ENCODE measurements around the gene TUT4. TPM values are rescaled to one million over a fixed set of nuclear protein-coding genes. Genes with fewer than 3 reads are reported as not detected.
A peak's percentile ranks its signal among the peaks of the same experiment; 100 is the strongest.

TUT4 gene
- total RNA-seq, 4 donors from 2014 or later: 90.5 to 169 (median 120) TPM

DNA sequence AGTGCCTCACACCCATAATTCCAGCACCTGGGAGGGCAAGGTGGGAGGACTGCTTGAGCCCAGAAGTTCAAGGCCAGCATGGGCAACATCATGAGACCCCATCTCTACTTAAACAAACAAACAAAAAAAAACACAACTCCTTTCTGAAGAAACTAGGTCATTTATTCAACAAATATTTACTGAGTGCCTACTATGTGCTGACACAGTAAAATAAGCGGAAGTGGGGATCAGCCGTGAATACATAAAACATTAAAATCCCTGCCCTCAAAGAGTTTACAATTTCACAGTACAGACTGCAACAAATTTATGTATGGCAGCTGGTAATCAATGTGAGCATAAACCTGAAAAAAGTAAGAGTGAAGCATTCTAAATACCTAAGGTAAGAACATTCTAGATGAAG is 65.3 kb downstream of the TUT4 start:
- WGBS, 2 donors: 96 to 99% methylated on average over 2 of the region's 2 CpGs
- H3K4me3 ChIP-seq (replicated peaks in 1 of 3): no peak overlapping the region
- H3K36me3 ChIP-seq: no peaks in the 10 kb centered on the region
- DNase-seq: no peak
- no peaks in the 10 kb centered on the region for H3K4me1 ChIP-seq
- no peaks in the 10 kb centered on the region for H3K27me3 ChIP-seq
- H3K27ac ChIP-seq: no peak overlapping the region
- intact Hi-C loops (cut with DNase I): no loop called here
- H3K9me3 ChIP-seq: no peaks in the 10 kb centered on the region
- TF ChIP-seq, protein P1, sequence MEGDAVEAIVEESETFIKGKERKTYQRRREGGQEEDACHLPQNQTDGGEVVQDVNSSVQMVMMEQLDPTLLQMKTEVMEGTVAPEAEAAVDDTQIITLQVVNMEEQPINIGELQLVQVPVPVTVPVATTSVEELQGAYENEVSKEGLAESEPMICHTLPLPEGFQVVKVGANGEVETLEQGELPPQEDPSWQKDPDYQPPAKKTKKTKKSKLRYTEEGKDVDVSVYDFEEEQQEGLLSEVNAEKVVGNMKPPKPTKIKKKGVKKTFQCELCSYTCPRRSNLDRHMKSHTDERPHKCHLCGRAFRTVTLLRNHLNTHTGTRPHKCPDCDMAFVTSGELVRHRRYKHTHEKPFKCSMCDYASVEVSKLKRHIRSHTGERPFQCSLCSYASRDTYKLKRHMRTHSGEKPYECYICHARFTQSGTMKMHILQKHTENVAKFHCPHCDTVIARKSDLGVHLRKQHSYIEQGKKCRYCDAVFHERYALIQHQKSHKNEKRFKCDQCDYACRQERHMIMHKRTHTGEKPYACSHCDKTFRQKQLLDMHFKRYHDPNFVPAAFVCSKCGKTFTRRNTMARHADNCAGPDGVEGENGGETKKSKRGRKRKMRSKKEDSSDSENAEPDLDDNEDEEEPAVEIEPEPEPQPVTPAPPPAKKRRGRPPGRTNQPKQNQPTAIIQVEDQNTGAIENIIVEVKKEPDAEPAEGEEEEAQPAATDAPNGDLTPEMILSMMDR (IDR thresholded peaks at IDR 0.05): no peak
- no peak for TF ChIP-seq POLR2A (IDR thresholded peaks at IDR 0.05)

DNA sequence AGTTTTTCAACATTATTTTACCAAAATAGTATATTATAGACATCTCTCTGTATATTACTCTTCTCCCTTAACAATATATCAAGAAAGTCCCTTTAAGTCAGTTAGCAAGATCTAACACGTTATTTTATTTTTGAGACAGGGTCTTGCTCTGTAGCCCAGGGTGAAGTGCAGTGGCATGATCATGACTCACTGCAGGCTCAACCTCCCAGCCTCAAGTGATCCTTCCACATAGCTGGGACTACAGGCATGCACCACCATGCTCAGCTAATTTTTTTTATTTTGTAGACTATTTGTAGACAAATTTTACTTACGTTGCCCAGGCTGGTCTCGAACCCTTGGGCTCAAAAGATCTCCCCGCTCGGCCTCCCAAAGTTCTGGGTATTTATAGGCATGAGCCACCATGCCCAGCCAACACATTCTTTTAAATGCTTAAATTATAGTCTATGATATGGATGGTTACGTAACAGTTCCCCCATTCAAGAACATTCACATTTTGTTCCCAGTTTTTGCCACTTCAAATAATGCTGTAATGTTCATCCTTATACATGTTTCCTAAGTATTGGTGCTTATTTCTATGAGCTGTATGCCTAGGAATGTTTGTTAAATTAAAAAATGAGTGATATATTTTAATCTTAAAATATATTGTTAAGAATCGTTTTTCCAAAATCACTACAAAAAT is 70.4 kb downstream of the TUT4 start:
- intact Hi-C loops (cut with DNase I): no loop called here
- no peaks in the 10 kb centered on the region for H3K27me3 ChIP-seq
- no peaks in the 10 kb centered on the region for H3K36me3 ChIP-seq
- peak in 1 of 2 donors; percentile 9 for DNase-seq
- H3K27ac ChIP-seq: no peak overlapping the region
- H3K9me3 ChIP-seq: no peaks in the 10 kb centered on the region
- peaks cover 0 to 6% of the 10 kb centered on the region in 2 donors for H3K4me1 ChIP-seq
- WGBS, 2 donors: 98% methylated on average over 7 of the region's 7 CpGs
- no peak overlapping the region for H3K4me3 ChIP-seq (replicated peaks in 1 of 3)
- TF ChIP-seq, protein P1 (IDR thresholded peaks at IDR 0.05): no peak
- no peak for TF ChIP-seq POLR2A (IDR thresholded peaks at IDR 0.05)

GRCh38 chr1:52479076-52479475 is 73.8 kb downstream of the TUT4 start:
- Histone ChIP-seq H3K27ac (peak overlapping the region in 1 of 3 donors; percentile 77), H3K9me3 (no peaks in the 10 kb centered on the region), H3K4me3 (replicated peaks in 1 of 3) (no peak overlapping the region), H3K27me3 (no peaks in the 10 kb centered on the region), H3K36me3 (no peaks in the 10 kb centered on the region), H3K4me1 (peaks cover 0 to 17% of the 10 kb centered on the region in 2 donors)
- TF ChIP-seq, protein P1 (IDR thresholded peaks at IDR 0.05): no peak
- intact Hi-C loops (cut with DNase I): no loop called here
- 94 to 95% methylated on average over 2 of the region's 2 CpGs for WGBS, 2 donors
- DNase-seq: no peak

- WGBS, 2 donors: 41 to 42% methylated on average over 1 of the region's 1 CpG
- Histone ChIP-seq H3K4me1 (peaks cover 0 to 17% of the 10 kb centered on the region in 2 donors), H3K9me3 (no peaks in the 10 kb centered on the region), H3K36me3 (peaks cover 0 to 3% of the 10 kb centered on the region in 2 donors), H3K27ac (peak overlapping the region; percentile 59 to 86 (median 84)), H3K4me3 (replicated peaks in 1 of 3) (no peak overlapping the region), H3K27me3 (no peaks in the 10 kb centered on the region)
- intact Hi-C loops (cut with DNase I): no loop called here
- TF ChIP-seq, protein P1 (IDR thresholded peaks at IDR 0.05): peak in 1 of 6 experiments; percentile 3
- no peak for TF ChIP-seq POLR2A (IDR thresholded peaks at IDR 0.05)
- peak; percentile 21 to 42 for DNase-seq
These were observed 75.0 kb downstream of the TUT4 start for GRCh38 chr1:52477876-52478275.

DNA sequence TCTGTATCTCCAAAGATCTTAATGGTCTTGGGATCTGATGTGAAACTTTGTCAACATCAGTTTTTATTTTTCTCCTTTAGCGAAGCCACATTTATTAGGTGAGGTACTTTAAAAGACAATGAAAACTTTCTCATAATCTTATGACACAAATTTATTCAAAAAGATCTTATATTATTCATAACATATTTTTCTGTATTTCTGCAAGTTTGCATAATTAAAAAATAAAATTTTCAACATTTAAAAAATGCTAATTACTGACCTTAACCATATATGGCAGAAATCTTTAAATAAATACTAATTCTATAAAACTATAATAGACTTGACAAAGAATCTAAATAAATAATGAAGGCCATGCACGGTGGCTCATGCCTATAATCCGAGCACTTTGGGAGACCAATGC is 75.9 kb downstream of the TUT4 start:
- H3K4me3 ChIP-seq (replicated peaks in 1 of 3): no peak overlapping the region
- H3K36me3 ChIP-seq: peaks cover 0 to 3% of the 10 kb centered on the region in 2 donors
- WGBS, 2 donors: 95 to 96% methylated on average over 3 of the region's 3 CpGs
- H3K27me3 ChIP-seq: no peaks in the 10 kb centered on the region
- H3K9me3 ChIP-seq: no peaks in the 10 kb centered on the region
- intact Hi-C loops (cut with DNase I): no loop called here
- TF ChIP-seq, protein P1 (IDR thresholded peaks at IDR 0.05): no peak
- no peak for TF ChIP-seq POLR2A (IDR thresholded peaks at IDR 0.05)
- no peak for DNase-seq
- peak overlapping the region; percentile 59 to 86 (median 84) for H3K27ac ChIP-seq
- H3K4me1 ChIP-seq: peaks cover 0 to 17% of the 10 kb centered on the region in 2 donors
